IMR-90 (cell line): ENCODE measurements around the gene ZNF586. TPM values are rescaled to one million over a fixed set of nuclear protein-coding genes. Genes with fewer than 3 reads are reported as not detected.

Experiments used
- ATAC-seq: fragments of 200-7000 bp; cut with Tn5 transposase; 2 replicates; pipeline ENCODE4 v1.9.1; 2020; ENCODE audit warnings: low read depth, mild to moderate bottlenecking, moderate library complexity
- BruUV-seq: library from RNA; stranded (reverse); fragments of 400-500 nt; replicated peaks from 2 replicates; lab custom pipeline; 2021; lab: Mats Ljungman, UMichigan
- CTCF ChIA-PET: fragments of 300-600 bp; formaldehyde crosslinking; extraction: SDS; loops from one replicate; lab custom pipeline; 2021; ENCODE audit warnings: antibody characterized with exemption; lab: Yijun Ruan, JAX
- POLR2A ChIA-PET: fragments of 300-600 bp; sonication (Branson Sonifier 250); formaldehyde crosslinking; loops from one replicate; lab custom pipeline; 2022; ENCODE audit warnings: antibody characterized with exemption; ENCODE audit not compliant: unreplicated experiment; lab: Charles Lee
- DNase-seq: peaks from one replicate; pipeline ENCODE4 v3.0.0; 2013
- H2AFZ ChIP-seq: replicated peaks from 2 replicates; pipeline ENCODE3; 2013; ENCODE audit warnings: low read length, mild to moderate bottlenecking; ENCODE audit not compliant: poor library complexity
- H2AK5ac ChIP-seq: 2 replicates; pipeline ENCODE4 v1.6.1; 2013; ENCODE audit warnings: low read depth, low read length, inconsistent platforms
- H2AK9ac ChIP-seq: replicated peaks from 2 replicates; pipeline ENCODE3; 2013; ENCODE audit warnings: mild to moderate bottlenecking, low read depth, low read length, moderate library complexity; ENCODE audit not compliant: poor library complexity
- H2BK120ac ChIP-seq: 2 replicates; pipeline ENCODE4 v1.6.1; 2013; ENCODE audit warnings: low read depth, low read length, inconsistent platforms
- H2BK15ac ChIP-seq: 3 replicates; pipeline ENCODE4 v1.6.1; 2013; ENCODE audit warnings: low read depth, low read length, inconsistent platforms
- H2BK20ac ChIP-seq: 2 replicates; pipeline ENCODE4 v1.6.1; 2013; ENCODE audit warnings: low read depth, mild to moderate bottlenecking, inconsistent platforms, low read length, moderate library complexity
- H2BK5ac ChIP-seq: 2 replicates; pipeline ENCODE4 v1.6.1; 2013; ENCODE audit warnings: mild to moderate bottlenecking, low read depth, low read length, inconsistent platforms; ENCODE audit not compliant: poor library complexity, severe bottlenecking
- H3K14ac ChIP-seq: replicated peaks from 2 replicates; pipeline ENCODE4 v1.6.1; 2013; ENCODE audit warnings: low read depth, low read length, inconsistent platforms
- H3K18ac ChIP-seq: 2 replicates; pipeline ENCODE4 v1.6.1; 2013; ENCODE audit warnings: low read depth, low read length, control low read depth
- H3K23ac ChIP-seq: 2 replicates; pipeline ENCODE4 v1.6.1; 2013; ENCODE audit warnings: low read depth, low read length, inconsistent platforms
- H3K27ac ChIP-seq: 2 replicates; pipeline ENCODE4 v1.5.1; 2013; ENCODE audit warnings: mild to moderate bottlenecking, control low read depth, low read length; ENCODE audit not compliant: insufficient read depth
- H3K27me3 ChIP-seq: 2 replicates; pipeline ENCODE4 v1.6.1; 2013; ENCODE audit warnings: low read length; ENCODE audit not compliant: control insufficient read depth, insufficient read depth
- H3K36me3 ChIP-seq: 2 replicates; pipeline ENCODE4 v1.6.1; 2013; ENCODE audit warnings: low read length, mixed read lengths; ENCODE audit not compliant: control insufficient read depth, insufficient read depth
- H3K4ac ChIP-seq: 2 replicates; pipeline ENCODE4 v1.6.1; 2013; ENCODE audit warnings: low read depth, low read length, inconsistent platforms
- H3K4me1 ChIP-seq: 2 replicates; pipeline ENCODE4 v1.6.1; 2013; ENCODE audit warnings: low read length, mixed read lengths; ENCODE audit not compliant: control insufficient read depth, insufficient read depth
- H3K4me2 ChIP-seq: 2 replicates; pipeline ENCODE4 v1.6.1; 2013; ENCODE audit warnings: low read depth, mild to moderate bottlenecking, control low read depth, low read length, moderate library complexity
- H3K4me3 ChIP-seq: 2 replicates; pipeline ENCODE4 v1.5.1; 2013; ENCODE audit warnings: low read depth, mild to moderate bottlenecking, control low read depth, low read length, moderate library complexity; ENCODE audit not compliant: insufficient read depth
- H3K56ac ChIP-seq: 2 replicates; pipeline ENCODE4 v1.6.1; 2013; ENCODE audit warnings: low read length, inconsistent platforms; ENCODE audit not compliant: insufficient read depth; ENCODE audit errors: extremely low read depth
- H3K79me1 ChIP-seq, 2 experiments: 2 replicates each; pipeline ENCODE4 v1.6.1; 2013; ENCODE audit warnings: low read length in 2 of 2, inconsistent platforms in 1 of 2, low read depth in 1 of 2
- H3K9ac ChIP-seq: 2 replicates; pipeline ENCODE4 v1.6.1; 2013; ENCODE audit warnings: low read depth, low read length, control low read depth
- H3K9me1 ChIP-seq: 2 replicates; pipeline ENCODE4 v1.6.1; 2013; ENCODE audit warnings: low read length, inconsistent platforms; ENCODE audit not compliant: insufficient read depth
- H3K9me3 ChIP-seq: 2 replicates; pipeline ENCODE4 v1.6.1; 2013; ENCODE audit warnings: low read length; ENCODE audit not compliant: control insufficient read depth, insufficient read depth
- H4K20me1 ChIP-seq: 2 replicates; pipeline ENCODE4 v1.6.1; 2013; ENCODE audit warnings: low read length, inconsistent platforms; ENCODE audit not compliant: insufficient read depth
- H4K5ac ChIP-seq: 2 replicates; pipeline ENCODE4 v1.6.1; 2013; ENCODE audit warnings: mild to moderate bottlenecking, low read depth, low read length, control low read depth
- H4K8ac ChIP-seq, 2 experiments: 2 replicates each; pipeline ENCODE4 v1.6.1; 2013; ENCODE audit warnings: low read depth in 2 of 2, low read length in 2 of 2, control low read depth in 1 of 2, inconsistent platforms in 1 of 2
- H4K91ac ChIP-seq: 2 replicates; pipeline ENCODE4 v1.6.1; 2013; ENCODE audit warnings: low read depth, low read length, inconsistent platforms; ENCODE audit not compliant: insufficient read depth
- BHLHE40 ChIP-seq: fragments of 150-350 bp; IDR thresholded peaks from 2 replicates; pipeline ENCODE4 v1.6.1; 2016; ENCODE audit warnings: mild to moderate bottlenecking, low read depth, low read length
- WGBS, 2 experiments: methylation state at CpG; one replicate each; pipeline versions ENCODE4 v1.1.5 to v1.1.7; 2013; ENCODE audit warnings: missing lambda C conversion rate in 2 of 2; ENCODE audit not compliant: insufficient read length in 1 of 2; ENCODE audit errors: extremely low coverage in 2 of 2; 5-methylcytosine and 5-hydroxymethylcytosine counted together
- dilution Hi-C: fragments of 300-500 bp; cut with HindIII; formaldehyde crosslinking; loops from one replicate; pipeline ENCODE4 v1.14.3; 2018; ENCODE audit warnings: low sequenced_read_pairs; ENCODE audit not compliant: unreplicated experiment
- in situ Hi-C: fragments of 300-500 bp; cut with MboI; formaldehyde crosslinking; loops from 3 replicates; pipeline ENCODE4 v1.14.3; 2019; ENCODE audit warnings: low sequenced_read_pairs, inconsistent platforms, mixed read lengths
- intact Hi-C: fragments of 100-400 bp; cut with micrococcal nuclease; formaldehyde crosslinking; loops from 2 replicates; pipeline ENCODE4 v1.10.0; 2022
- polyA plus RNA-seq, 3 experiments: library from polyadenylated mRNA; depleted of rRNA; stranded (reverse); fragments of >200 nt; gene quantifications; 2 replicates each; pipeline ENCODE4 v1.2.3, GENCODE V29; 2012; ENCODE audit warnings: low replicate concordance in 1 of 3
- total RNA-seq: library from RNA; depleted of rRNA; stranded (reverse); fragments of >200 nt; gene quantifications from 2 replicates; pipeline ENCODE4 v1.2.3, GENCODE V29; 2012

ZNF586 gene
- total and polyA plus RNA-seq, 2 of the 4 experiments (the other 2 are of a cell fraction), result 5.6 to 18.6 TPM

GRCh38 chr19:57817976-57818375, 48.5 kb downstream of the ZNF586 start:
- Histone ChIP-seq H3K4ac (no peak overlapping the region), H3K9ac (no peak overlapping the region), H3K4me2 (no peak overlapping the region), H2BK15ac (no peak overlapping the region), H4K5ac (no peak overlapping the region), H3K18ac (no peak overlapping the region), H3K27me3 (no peaks in the 10 kb centered on the region), H3K9me3 (no peaks in the 10 kb centered on the region), H3K79me1 (peaks cover 5 to 62% of the 10 kb centered on the region in 2 experiments; a peak in 3 of 4 replicates), H3K4me3 (no peak overlapping the region), H3K23ac (no peak overlapping the region), H2AK5ac (no peak overlapping the region; the same call in 1 of the 2 replicates), H2BK120ac (no peak overlapping the region), H3K14ac (no peak overlapping the region), H4K91ac (no peak overlapping the region), H4K20me1 (no peaks in the 10 kb centered on the region; the same call in 1 of the 2 replicates), H3K56ac (no peak overlapping the region), H3K4me1 (peaks cover 5% of the 10 kb centered on the region), H3K9me1 (peaks cover 4% of the 10 kb centered on the region), H3K36me3 (peaks cover 1% of the 10 kb centered on the region; the same call in 1 of the 2 replicates), H4K8ac (no peak overlapping the region), H2AK9ac (no peak overlapping the region), H2BK5ac (no peak overlapping the region), H2AFZ (no peak overlapping the region), H3K27ac (no peak overlapping the region), H2BK20ac (no peak overlapping the region)
- no TSS peak for BruUV-seq
- DNase-seq (no peak), ATAC-seq (no peak)
- ChIA-PET CTCF (no interaction called here), POLR2A (no interaction called here)
- intact Hi-C loops, result no loop called here
- in situ Hi-C loops, result no loop called here
- no peak for TF ChIP-seq BHLHE40
- 100% methylated on average over 6 of the region's 14 CpGs; no CpG with 5 or more reads in 1 of the 2 experiments for WGBS, 2 experiments
- dilution Hi-C loops, result no loop called here
